Measurements from ENCODE around the gene GSDMA. TPM values are rescaled to one million over a fixed set of nuclear protein-coding genes. Genes with fewer than 3 reads are reported as not detected.

Gene GSDMA
- total RNA-seq, 1 donor from 2014 or later = not detected

DNA sequence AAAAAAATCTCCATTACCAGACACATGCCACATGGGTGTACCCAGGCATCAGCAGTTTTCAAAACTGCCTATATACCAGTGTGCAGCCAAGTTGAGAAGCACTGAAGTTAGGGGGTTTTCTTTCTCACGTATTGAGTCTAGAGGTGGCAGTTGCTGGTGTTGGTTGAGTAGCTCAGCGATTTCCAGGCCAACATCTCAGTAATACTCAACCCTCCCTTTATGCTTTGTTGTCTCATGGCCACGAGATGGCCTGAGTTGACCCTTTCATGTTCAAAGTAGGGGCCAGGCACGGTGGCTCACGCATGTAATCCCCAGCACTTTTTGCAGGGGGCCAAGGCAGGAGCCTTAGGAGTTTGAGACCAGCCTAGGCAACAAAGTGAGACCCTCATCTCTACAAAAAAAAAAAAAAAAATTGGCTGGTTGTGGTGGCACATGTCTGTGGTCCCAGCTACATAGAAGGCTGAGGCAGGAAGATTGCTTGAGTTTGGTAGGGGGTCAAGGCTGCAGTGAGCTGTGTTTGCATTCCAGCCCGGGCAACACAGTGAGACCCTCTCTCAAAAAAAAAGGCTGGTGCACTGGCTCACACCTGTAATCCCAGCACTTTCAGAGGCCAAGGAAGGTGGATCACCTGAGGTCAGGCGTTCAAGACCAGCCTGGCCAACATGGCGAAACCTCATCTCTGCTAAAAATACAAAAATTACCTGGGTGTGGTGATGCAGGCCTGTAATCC is 24.5 kb upstream of the GSDMA start:
- Mint-ChIP-seq H3K36me3 (ENCODE audit: low read depth) (no peaks in the 10 kb centered on the region), H3K27ac (no peak overlapping the region), H3K4me3 (no peak overlapping the region), H3K4me1 (peaks cover 11% of the 10 kb centered on the region), H3K9me3 (no peaks in the 10 kb centered on the region), H3K27me3 (no peaks in the 10 kb centered on the region)
- DNase-seq (no peak), ATAC-seq (ENCODE audit: low read depth) (no peak)
- TF ChIP-seq, protein P1, sequence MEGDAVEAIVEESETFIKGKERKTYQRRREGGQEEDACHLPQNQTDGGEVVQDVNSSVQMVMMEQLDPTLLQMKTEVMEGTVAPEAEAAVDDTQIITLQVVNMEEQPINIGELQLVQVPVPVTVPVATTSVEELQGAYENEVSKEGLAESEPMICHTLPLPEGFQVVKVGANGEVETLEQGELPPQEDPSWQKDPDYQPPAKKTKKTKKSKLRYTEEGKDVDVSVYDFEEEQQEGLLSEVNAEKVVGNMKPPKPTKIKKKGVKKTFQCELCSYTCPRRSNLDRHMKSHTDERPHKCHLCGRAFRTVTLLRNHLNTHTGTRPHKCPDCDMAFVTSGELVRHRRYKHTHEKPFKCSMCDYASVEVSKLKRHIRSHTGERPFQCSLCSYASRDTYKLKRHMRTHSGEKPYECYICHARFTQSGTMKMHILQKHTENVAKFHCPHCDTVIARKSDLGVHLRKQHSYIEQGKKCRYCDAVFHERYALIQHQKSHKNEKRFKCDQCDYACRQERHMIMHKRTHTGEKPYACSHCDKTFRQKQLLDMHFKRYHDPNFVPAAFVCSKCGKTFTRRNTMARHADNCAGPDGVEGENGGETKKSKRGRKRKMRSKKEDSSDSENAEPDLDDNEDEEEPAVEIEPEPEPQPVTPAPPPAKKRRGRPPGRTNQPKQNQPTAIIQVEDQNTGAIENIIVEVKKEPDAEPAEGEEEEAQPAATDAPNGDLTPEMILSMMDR (IDR thresholded peaks at IDR 0.05) = no peak
- ChIA-PET CTCF (no interaction called here), POLR2A (interaction anchor here (1.7 kb wide), 1 partner anchor 42 kb away, joined by 6 read pairs; the partner anchor contains the start of gene PSMD3)
- intact Hi-C loops (cut with micrococcal nuclease) = no loop called here

GRCh38 chr17:39939106-39939505 is 23.7 kb upstream of the GSDMA start:
- Mint-ChIP-seq H3K36me3 (ENCODE audit: low read depth) (no peaks in the 10 kb centered on the region), H3K27ac (no peak overlapping the region), H3K4me3 (no peak overlapping the region), H3K27me3 (no peaks in the 10 kb centered on the region), H3K9me3 (no peaks in the 10 kb centered on the region), H3K4me1 (peaks cover 12% of the 10 kb centered on the region)
- TF ChIP-seq, protein P1 (IDR thresholded peaks at IDR 0.05) = no peak
- ATAC-seq (ENCODE audit: low read depth) (no peak), DNase-seq (no peak)
- CTCF ChIA-PET = interaction anchor here (1.0 to 2.0 kb wide), 2 partner anchors 20 to 66 kb away, joined by 4 read pairs; no protein-coding TSS in a partner anchor
- intact Hi-C loops (cut with micrococcal nuclease) = no loop called here
- POLR2A ChIA-PET = interaction anchor here (1.7 kb wide), 1 partner anchor 41 kb away, joined by 6 read pairs; the partner anchor contains the start of gene PSMD3

GRCh38 chr17:39939588-39940419 is 23.0 kb upstream of the GSDMA start:
- ATAC-seq (ENCODE audit: low read depth) (peak; percentile 70), DNase-seq (no peak)
- Mint-ChIP-seq H3K4me1 (peaks cover 12% of the 10 kb centered on the region), H3K36me3 (ENCODE audit: low read depth) (no peaks in the 10 kb centered on the region), H3K4me3 (no peak overlapping the region), H3K27ac (no peak overlapping the region), H3K27me3 (no peaks in the 10 kb centered on the region), H3K9me3 (no peaks in the 10 kb centered on the region)
- POLR2A ChIA-PET = no interaction called here
- intact Hi-C loops (cut with micrococcal nuclease) = no loop called here
- TF ChIP-seq, protein P1 (IDR thresholded peaks at IDR 0.05) = no peak
- CTCF ChIA-PET = interaction anchor here (1.0 to 2.0 kb wide), 2 partner anchors 19 to 67 kb away, joined by 4 read pairs; no protein-coding TSS in a partner anchor

DNA sequence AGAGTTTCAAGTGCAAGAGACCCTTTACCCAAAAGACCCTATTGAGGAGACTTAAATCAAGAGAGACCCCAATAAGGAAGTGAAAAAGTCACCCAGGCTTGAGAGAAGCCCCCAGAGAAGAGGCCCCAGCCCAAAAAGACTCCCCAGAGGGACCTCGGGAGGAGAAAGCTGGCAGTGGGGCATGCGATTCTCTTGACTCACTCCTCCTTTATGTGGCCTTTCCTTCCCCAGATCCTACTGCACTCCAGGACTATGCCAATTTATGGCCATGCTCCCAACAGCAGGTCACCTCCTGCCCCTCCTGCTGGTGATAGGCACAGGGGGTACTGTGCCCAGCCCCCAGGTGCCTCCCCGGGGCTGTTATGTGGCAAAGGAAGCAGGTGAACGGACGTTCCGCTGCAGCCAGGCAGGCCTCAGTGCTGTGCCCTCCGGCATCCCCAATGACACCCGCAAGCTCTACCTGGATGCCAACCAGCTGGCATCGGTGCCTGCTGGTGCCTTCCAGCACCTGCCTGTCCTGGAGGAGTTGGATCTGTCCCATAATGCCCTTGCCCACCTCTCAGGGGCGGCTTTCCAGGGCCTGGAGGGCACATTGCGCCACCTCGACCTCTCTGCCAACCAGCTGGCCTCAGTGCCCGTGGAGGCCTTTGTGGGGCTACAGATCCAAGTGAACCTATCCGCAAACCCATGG is 19.0 kb upstream of the GSDMA start:
- ChIA-PET POLR2A (interaction anchor here (1.0 kb wide), 1 partner anchor 159 kb away, joined by 3 read pairs; no protein-coding TSS in a partner anchor), CTCF (no interaction called here)
- TF ChIP-seq, protein P1 (IDR thresholded peaks at IDR 0.05) = no peak
- H3K27me3 Mint-ChIP-seq = no peaks in the 10 kb centered on the region
- H3K27ac Mint-ChIP-seq = no peak overlapping the region
- H3K36me3 Mint-ChIP-seq (ENCODE audit: low read depth) = no peaks in the 10 kb centered on the region
- peaks cover 26% of the 10 kb centered on the region for H3K4me1 Mint-ChIP-seq
- ATAC-seq (ENCODE audit: low read depth) (no peak), DNase-seq (no peak)
- no peak overlapping the region for H3K4me3 Mint-ChIP-seq
- H3K9me3 Mint-ChIP-seq = no peaks in the 10 kb centered on the region
- intact Hi-C loops (cut with micrococcal nuclease) = no loop called here

Data from activated B cell treated with CpG ODN at 0.5 μM for 24 hours (primary cell).